Dermis microvascular lymphatic vessel endothelial cell (primary cell): ENCODE measurements around the gene RELN. TPM values are rescaled to one million over a fixed set of nuclear protein-coding genes. Genes with fewer than 3 reads are reported as not detected.
"Not testable (repeated sequence)": the region's sequence is repeated elsewhere in the genome, so short reads cannot be mapped to it uniquely, and the experiment has no call there.

ENCODE experiments used
- DNase-seq, 2 donors: peaks; one replicate each; pipeline versions ENCODE4 v3.0.0 to v3.0.0-alpha.2; 2010; ENCODE audit warnings: low read depth in 2 of 2
- total RNA-seq: library from RNA; depleted of rRNA; stranded (reverse); fragments of >200 nt; gene quantifications from 2 replicates; pipeline ENCODE4 v1.2.1, GENCODE V29; 2014

RELN gene
- total RNA-seq, 1 donor from 2014 or later = 413 TPM

GRCh38 chr7:103794424-103794823 lies 195.0 kb downstream of the RELN start:
- DNase-seq = no peak

- no peak for DNase-seq
Measured at GRCh38 chr7:103793614-103794013, 195.8 kb downstream of the RELN start.

GRCh38 chr7:103791894-103792293 lies 197.6 kb downstream of the RELN start:
- DNase-seq = no peak

- not testable (repeated sequence) for DNase-seq
Measured at GRCh38 chr7:103787041-103787440, 202.4 kb downstream of the RELN start.

GRCh38 chr7:103784646-103785286 lies 204.7 kb downstream of the RELN start:
- no peak for DNase-seq

- DNase-seq = no peak
Measured at GRCh38 chr7:103781409-103781808, 208.0 kb downstream of the RELN start.

- DNase-seq = not testable (repeated sequence)
Measured at GRCh38 chr7:103780561-103780960, 208.9 kb downstream of the RELN start.

- DNase-seq = no peak
Measured at GRCh38 chr7:103777440-103777839, 212.0 kb downstream of the RELN start.

- no peak for DNase-seq
Measured at GRCh38 chr7:103773726-103774125, 215.7 kb downstream of the RELN start.

GRCh38 chr7:103772171-103772773 lies 217.2 kb downstream of the RELN start:
- DNase-seq = no peak

GRCh38 chr7:103771294-103771693 lies 218.2 kb downstream of the RELN start:
- DNase-seq = no peak

GRCh38 chr7:103766660-103767059 lies 222.8 kb downstream of the RELN start:
- DNase-seq = no peak

- DNase-seq = no peak
Measured at GRCh38 chr7:103765901-103766300, 223.6 kb downstream of the RELN start.

GRCh38 chr7:103764901-103765300 lies 224.6 kb downstream of the RELN start:
- no peak for DNase-seq

GRCh38 chr7:103762877-103763276 lies 226.6 kb downstream of the RELN start:
- no peak for DNase-seq

GRCh38 chr7:103762065-103762760 lies 227.2 kb downstream of the RELN start:
- no peak for DNase-seq

- DNase-seq = peak in 1 of 2 donors; percentile 43
Measured at GRCh38 chr7:103752995-103753394, 236.5 kb downstream of the RELN start.

GRCh38 chr7:103751311-103751880 lies 238.1 kb downstream of the RELN start:
- no peak for DNase-seq

GRCh38 chr7:103748680-103749079 lies 240.8 kb downstream of the RELN start:
- DNase-seq = no peak

- peak; percentile 29 to 91 for DNase-seq
Measured at GRCh38 chr7:103735377-103735776, 254.1 kb downstream of the RELN start.

- DNase-seq = no peak
Measured at GRCh38 chr7:103731169-103731568, 258.3 kb downstream of the RELN start.

GRCh38 chr7:103729026-103729425 lies 260.4 kb downstream of the RELN start:
- DNase-seq = no peak
